Measurements from ENCODE around the gene CLEC4A. TPM values are rescaled to one million over a fixed set of nuclear protein-coding genes. Genes with fewer than 3 reads are reported as not detected.
"Not testable (repeated sequence)": the region's sequence is repeated elsewhere in the genome, so short reads cannot be mapped to it uniquely, and the experiment has no call there.

CLEC4A gene
- total RNA-seq, 2 experiments from 2014 or later, result 1.2 TPM

- intact Hi-C loops (cut with micrococcal nuclease); DNase-seq; H3K4me1 Mint-ChIP-seq (ENCODE audit: low read depth); H3K4me3 Mint-ChIP-seq; H3K27ac Mint-ChIP-seq; H3K9me3 Mint-ChIP-seq; CTCF ChIA-PET; H3K27me3 Mint-ChIP-seq (ENCODE audit: low read depth): not testable (repeated sequence)
- peaks cover 13% of the 10 kb centered on the region for H3K36me3 Mint-ChIP-seq (ENCODE audit: low read depth)
Observed at GRCh38 chr12:8134398-8134930, 11.0 kb downstream of the CLEC4A start.

- H3K9me3 Mint-ChIP-seq; H3K4me3 Mint-ChIP-seq; H3K27me3 Mint-ChIP-seq (ENCODE audit: low read depth); intact Hi-C loops (cut with micrococcal nuclease); H3K4me1 Mint-ChIP-seq (ENCODE audit: low read depth); DNase-seq; CTCF ChIA-PET; H3K27ac Mint-ChIP-seq: not testable (repeated sequence)
- H3K36me3 Mint-ChIP-seq (ENCODE audit: low read depth), result peaks cover 29% of the 10 kb centered on the region
Observed at GRCh38 chr12:8141647-8142046, 18.2 kb downstream of the CLEC4A start.

GRCh38 chr12:8143261-8143660, 19.8 kb downstream of the CLEC4A start:
- no peak overlapping the region for H3K27ac Mint-ChIP-seq
- CTCF ChIA-PET, result no interaction called here
- H3K9me3 Mint-ChIP-seq, result peaks cover 8% of the 10 kb centered on the region
- H3K4me1 Mint-ChIP-seq (ENCODE audit: low read depth), result no peaks in the 10 kb centered on the region
- no peak overlapping the region for H3K4me3 Mint-ChIP-seq
- peaks cover 3% of the 10 kb centered on the region for H3K27me3 Mint-ChIP-seq (ENCODE audit: low read depth)
- no peak for DNase-seq
- H3K36me3 Mint-ChIP-seq (ENCODE audit: low read depth), result peaks cover 24% of the 10 kb centered on the region
- intact Hi-C loops (cut with micrococcal nuclease), result no loop called here

GRCh38 chr12:8145754-8146441, 22.5 kb downstream of the CLEC4A start:
- peaks cover 8% of the 10 kb centered on the region for H3K9me3 Mint-ChIP-seq
- no peak overlapping the region for H3K27ac Mint-ChIP-seq
- H3K4me1 Mint-ChIP-seq (ENCODE audit: low read depth), result no peaks in the 10 kb centered on the region
- H3K27me3 Mint-ChIP-seq (ENCODE audit: low read depth), result peaks cover 3% of the 10 kb centered on the region
- H3K4me3 Mint-ChIP-seq, result no peak overlapping the region
- intact Hi-C loops (cut with micrococcal nuclease), result no loop called here
- peaks cover 11% of the 10 kb centered on the region for H3K36me3 Mint-ChIP-seq (ENCODE audit: low read depth)
- no peak for DNase-seq
- CTCF ChIA-PET, result no interaction called here

- intact Hi-C loops (cut with micrococcal nuclease), result no loop called here
- peaks cover 8% of the 10 kb centered on the region for H3K36me3 Mint-ChIP-seq (ENCODE audit: low read depth)
- no peak overlapping the region for H3K27ac Mint-ChIP-seq
- no peaks in the 10 kb centered on the region for H3K4me1 Mint-ChIP-seq (ENCODE audit: low read depth)
- H3K4me3 Mint-ChIP-seq, result no peak overlapping the region
- peaks cover 6% of the 10 kb centered on the region for H3K9me3 Mint-ChIP-seq
- DNase-seq, result no peak
- CTCF ChIA-PET, result no interaction called here
- H3K27me3 Mint-ChIP-seq (ENCODE audit: low read depth), result peaks cover 3% of the 10 kb centered on the region
Observed at GRCh38 chr12:8146442-8146771, 23.0 kb downstream of the CLEC4A start.

- Mint-ChIP-seq H3K4me1 (ENCODE audit: low read depth) (peaks cover 26% of the 10 kb centered on the region), H3K36me3 (ENCODE audit: low read depth) (no peaks in the 10 kb centered on the region), H3K4me3 (no peak overlapping the region), H3K9me3 (no peaks in the 10 kb centered on the region), H3K27ac (no peak overlapping the region), H3K27me3 (ENCODE audit: low read depth) (no peaks in the 10 kb centered on the region)
- CTCF ChIA-PET, result interaction anchor here (0.5 to 0.7 kb wide), 2 partner anchors 84 to 403 kb away, joined by 3 read pairs; no protein-coding TSS in a partner anchor
- intact Hi-C loops (cut with micrococcal nuclease), result loop anchor here (10.0 kb wide), 1 partner anchor 50 kb away; no protein-coding TSS in a partner anchor
- DNase-seq, result peak; percentile 12
Observed at GRCh38 chr12:8154526-8154925, 31.1 kb downstream of the CLEC4A start.

GRCh38 chr12:8156416-8156815, 33.0 kb downstream of the CLEC4A start:
- Mint-ChIP-seq H3K4me3 (no peak overlapping the region), H3K27ac (no peak overlapping the region), H3K27me3 (ENCODE audit: low read depth) (no peaks in the 10 kb centered on the region), H3K4me1 (ENCODE audit: low read depth) (peaks cover 26% of the 10 kb centered on the region), H3K9me3 (no peaks in the 10 kb centered on the region), H3K36me3 (ENCODE audit: low read depth) (no peaks in the 10 kb centered on the region)
- CTCF ChIA-PET, result interaction anchor here (0.6 kb wide), 1 partner anchor 894 kb away, joined by 3 read pairs; no protein-coding TSS in a partner anchor
- no peak for DNase-seq
- intact Hi-C loops (cut with micrococcal nuclease), result loop anchor here (10.0 kb wide), 1 partner anchor 48 kb away; no protein-coding TSS in a partner anchor

GRCh38 chr12:8156845-8157244, 33.4 kb downstream of the CLEC4A start, which contains the start of gene ZNF705A:
Gene ZNF705A, plus strand, starts transcription at chr12:8157015. Its CDS starts 15,611 bp downstream, at chr12:8172626.
- no peak within 1 kb of the TSS for H3K4me3 Mint-ChIP-seq
- no peaks in the 10 kb centered on the region for H3K27me3 Mint-ChIP-seq (ENCODE audit: low read depth)
- CTCF ChIA-PET, result interaction anchor here (0.6 kb wide), 1 partner anchor 894 kb away, joined by 3 read pairs; no protein-coding TSS in a partner anchor
- intact Hi-C loops (cut with micrococcal nuclease), result loop anchor here (10.0 kb wide), 1 partner anchor 48 kb away; no protein-coding TSS in a partner anchor
- no peaks in the 10 kb centered on the region for H3K9me3 Mint-ChIP-seq
- no peak within 1 kb of the TSS for H3K27ac Mint-ChIP-seq
- DNase-seq, result no peak
- no peaks in the 10 kb centered on the region for H3K36me3 Mint-ChIP-seq (ENCODE audit: low read depth)
- H3K4me1 Mint-ChIP-seq (ENCODE audit: low read depth), result peaks cover 26% of the 10 kb centered on the region

GRCh38 chr12:8157484-8158198, 34.2 kb downstream of the CLEC4A start:
- no peaks in the 10 kb centered on the region for H3K27me3 Mint-ChIP-seq (ENCODE audit: low read depth)
- peaks cover 26% of the 10 kb centered on the region for H3K4me1 Mint-ChIP-seq (ENCODE audit: low read depth)
- intact Hi-C loops (cut with micrococcal nuclease), result loop anchor here (10.0 kb wide), 1 partner anchor 47 kb away; no protein-coding TSS in a partner anchor
- DNase-seq, result no peak
- H3K36me3 Mint-ChIP-seq (ENCODE audit: low read depth), result no peaks in the 10 kb centered on the region
- no peak overlapping the region for H3K4me3 Mint-ChIP-seq
- CTCF ChIA-PET, result no interaction called here
- H3K9me3 Mint-ChIP-seq, result no peaks in the 10 kb centered on the region
- no peak overlapping the region for H3K27ac Mint-ChIP-seq

GRCh38 chr12:8172911-8173310, 49.5 kb downstream of the CLEC4A start:
- H3K27ac Mint-ChIP-seq; H3K9me3 Mint-ChIP-seq; intact Hi-C loops (cut with micrococcal nuclease); CTCF ChIA-PET; DNase-seq; H3K4me1 Mint-ChIP-seq (ENCODE audit: low read depth); H3K4me3 Mint-ChIP-seq; H3K27me3 Mint-ChIP-seq (ENCODE audit: low read depth); H3K36me3 Mint-ChIP-seq (ENCODE audit: low read depth): not testable (repeated sequence)

GRCh38 chr12:8179989-8180585, 56.7 kb downstream of the CLEC4A start:
- intact Hi-C loops (cut with micrococcal nuclease), result loop anchor here (1.0 to 10.0 kb wide), 4 partner anchors 51 to 145 kb away; partner anchors contain the start of gene FOXJ2
- peak; percentile 89 for DNase-seq
- H3K9me3 Mint-ChIP-seq; H3K27me3 Mint-ChIP-seq (ENCODE audit: low read depth); H3K36me3 Mint-ChIP-seq (ENCODE audit: low read depth): not testable (repeated sequence)
- H3K4me3 Mint-ChIP-seq, result peak overlapping the region; percentile 79
- CTCF ChIA-PET, result interaction anchor here (0.7 kb wide), 1 partner anchor 63 kb away, joined by 3 read pairs; no protein-coding TSS in a partner anchor
- peaks cover 15% of the 10 kb centered on the region for H3K4me1 Mint-ChIP-seq (ENCODE audit: low read depth)
- H3K27ac Mint-ChIP-seq, result peak overlapping the region; percentile 74

GRCh38 chr12:8181271-8181670, 57.9 kb downstream of the CLEC4A start:
- H3K9me3 Mint-ChIP-seq; H3K27me3 Mint-ChIP-seq (ENCODE audit: low read depth); H3K27ac Mint-ChIP-seq; H3K36me3 Mint-ChIP-seq (ENCODE audit: low read depth): not testable (repeated sequence)
- intact Hi-C loops (cut with micrococcal nuclease), result loop anchor here (2.0 to 10.0 kb wide), 2 partner anchors 56 to 146 kb away; partner anchors contain the start of gene FOXJ2
- CTCF ChIA-PET, result interaction anchor here (0.6 to 1.3 kb wide), 2 partner anchors 72 to 209 kb away, joined by 4 to 5 read pairs; no protein-coding TSS in a partner anchor
- Mint-ChIP-seq H3K4me3 (peak overlapping the region; percentile 79), H3K4me1 (ENCODE audit: low read depth) (peaks cover 15% of the 10 kb centered on the region)
- peak; percentile 12 for DNase-seq
